ENCODE results near the gene CHST8.

Gene CHST8

DNA sequence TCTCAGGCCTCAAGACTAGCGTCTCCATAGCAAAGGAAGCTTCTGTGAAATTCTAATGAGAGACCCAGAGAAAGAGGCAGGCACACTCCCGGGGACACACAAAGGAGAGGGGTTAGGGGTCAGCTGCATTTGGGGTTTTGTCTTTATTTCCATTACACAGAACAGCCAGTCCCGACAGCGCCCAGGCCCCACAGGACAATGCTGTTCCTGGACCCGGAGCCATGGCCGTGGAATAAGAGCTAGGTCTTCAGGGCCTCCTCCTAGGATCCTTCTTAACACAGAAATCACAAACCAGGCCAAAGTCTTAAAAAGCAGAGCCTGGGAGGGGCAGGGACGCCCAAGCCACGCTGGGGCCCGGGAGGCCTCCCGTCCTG lies 197.7 kb downstream of the CHST8 start:
- H3K9me3 ChIP-seq (ENCODE audit: insufficient read depth, low read length): no peaks in the 10 kb centered on the region
- H2AFZ ChIP-seq (ENCODE audit: low read depth, low read length, severe bottlenecking): no peak overlapping the region
- no peaks in the 10 kb centered on the region for H4K20me1 ChIP-seq (ENCODE audit: low read depth, low read length)
- H3K9me2 ChIP-seq (replicated peaks; ENCODE audit: insufficient read depth, low read length): no peaks in the 10 kb centered on the region
- no peaks in the 10 kb centered on the region for H3F3A ChIP-seq (ENCODE audit: insufficient read depth)
- no peak overlapping the region for H3K27ac ChIP-seq (ENCODE audit: low read depth, low read length)
- no peaks in the 10 kb centered on the region for H3K36me3 ChIP-seq (ENCODE audit: low read length)
- H3K4me3 ChIP-seq (ENCODE audit: insufficient read depth, low read length, poor library complexity, severe bottlenecking): no peak overlapping the region
- no peaks in the 10 kb centered on the region for H3K27me3 ChIP-seq (ENCODE audit: low read length)
- TF ChIP-seq, protein P1, sequence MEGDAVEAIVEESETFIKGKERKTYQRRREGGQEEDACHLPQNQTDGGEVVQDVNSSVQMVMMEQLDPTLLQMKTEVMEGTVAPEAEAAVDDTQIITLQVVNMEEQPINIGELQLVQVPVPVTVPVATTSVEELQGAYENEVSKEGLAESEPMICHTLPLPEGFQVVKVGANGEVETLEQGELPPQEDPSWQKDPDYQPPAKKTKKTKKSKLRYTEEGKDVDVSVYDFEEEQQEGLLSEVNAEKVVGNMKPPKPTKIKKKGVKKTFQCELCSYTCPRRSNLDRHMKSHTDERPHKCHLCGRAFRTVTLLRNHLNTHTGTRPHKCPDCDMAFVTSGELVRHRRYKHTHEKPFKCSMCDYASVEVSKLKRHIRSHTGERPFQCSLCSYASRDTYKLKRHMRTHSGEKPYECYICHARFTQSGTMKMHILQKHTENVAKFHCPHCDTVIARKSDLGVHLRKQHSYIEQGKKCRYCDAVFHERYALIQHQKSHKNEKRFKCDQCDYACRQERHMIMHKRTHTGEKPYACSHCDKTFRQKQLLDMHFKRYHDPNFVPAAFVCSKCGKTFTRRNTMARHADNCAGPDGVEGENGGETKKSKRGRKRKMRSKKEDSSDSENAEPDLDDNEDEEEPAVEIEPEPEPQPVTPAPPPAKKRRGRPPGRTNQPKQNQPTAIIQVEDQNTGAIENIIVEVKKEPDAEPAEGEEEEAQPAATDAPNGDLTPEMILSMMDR (IDR thresholded peaks at IDR 0.05; ENCODE audit: insufficient read depth, low read length, poor library complexity, severe bottlenecking): no peak
- no peak for TF ChIP-seq EZH2phosphoT487 (conservative IDR thresholded peaks at IDR 0.05; ENCODE audit: low read length)
- H3K79me2 ChIP-seq (ENCODE audit: insufficient read depth, low read length): no peaks in the 10 kb centered on the region
- H3K4me2 ChIP-seq (ENCODE audit: low read depth, low read length, poor library complexity, severe bottlenecking): no peak overlapping the region
- no peak overlapping the region for H3K9ac ChIP-seq (ENCODE audit: low read length)

- no peaks in the 10 kb centered on the region for H3K27me3 ChIP-seq (ENCODE audit: low read length)
- H2AFZ ChIP-seq (ENCODE audit: low read depth, low read length, severe bottlenecking): no peak overlapping the region
- H4K20me1 ChIP-seq (ENCODE audit: low read depth, low read length): no peaks in the 10 kb centered on the region
- no peaks in the 10 kb centered on the region for H3K36me3 ChIP-seq (ENCODE audit: low read length)
- no peak overlapping the region for H3K4me2 ChIP-seq (ENCODE audit: low read depth, low read length, poor library complexity, severe bottlenecking)
- no peaks in the 10 kb centered on the region for H3K79me2 ChIP-seq (ENCODE audit: insufficient read depth, low read length)
- no peaks in the 10 kb centered on the region for H3K9me2 ChIP-seq (replicated peaks; ENCODE audit: insufficient read depth, low read length)
- H3K27ac ChIP-seq (ENCODE audit: low read depth, low read length): no peak overlapping the region
- H3K4me3 ChIP-seq (ENCODE audit: insufficient read depth, low read length, poor library complexity, severe bottlenecking): no peak overlapping the region
- H3K9me3 ChIP-seq (ENCODE audit: insufficient read depth, low read length): no peaks in the 10 kb centered on the region
- no peak for TF ChIP-seq EZH2phosphoT487 (conservative IDR thresholded peaks at IDR 0.05; ENCODE audit: low read length)
- TF ChIP-seq, protein P1 (IDR thresholded peaks at IDR 0.05; ENCODE audit: insufficient read depth, low read length, poor library complexity, severe bottlenecking): no peak
- H3K9ac ChIP-seq (ENCODE audit: low read length): no peak overlapping the region
- H3F3A ChIP-seq (ENCODE audit: insufficient read depth): no peaks in the 10 kb centered on the region
These were observed 198.4 kb downstream of the CHST8 start for GRCh38 chr19:33819880-33820781.

- no peaks in the 10 kb centered on the region for H4K20me1 ChIP-seq (ENCODE audit: low read depth, low read length)
- H3F3A ChIP-seq (ENCODE audit: insufficient read depth): no peaks in the 10 kb centered on the region
- no peak overlapping the region for H3K4me3 ChIP-seq (ENCODE audit: insufficient read depth, low read length, poor library complexity, severe bottlenecking)
- no peaks in the 10 kb centered on the region for H3K27me3 ChIP-seq (ENCODE audit: low read length)
- no peak overlapping the region for H3K4me2 ChIP-seq (ENCODE audit: low read depth, low read length, poor library complexity, severe bottlenecking)
- H3K9me3 ChIP-seq (ENCODE audit: insufficient read depth, low read length): no peaks in the 10 kb centered on the region
- H3K9ac ChIP-seq (ENCODE audit: low read length): no peak overlapping the region
- H3K27ac ChIP-seq (ENCODE audit: low read depth, low read length): no peak overlapping the region
- no peak for TF ChIP-seq EZH2phosphoT487 (conservative IDR thresholded peaks at IDR 0.05; ENCODE audit: low read length)
- TF ChIP-seq, protein P1 (IDR thresholded peaks at IDR 0.05; ENCODE audit: insufficient read depth, low read length, poor library complexity, severe bottlenecking): no peak
- no peak overlapping the region for H2AFZ ChIP-seq (ENCODE audit: low read depth, low read length, severe bottlenecking)
- H3K36me3 ChIP-seq (ENCODE audit: low read length): no peaks in the 10 kb centered on the region
- no peaks in the 10 kb centered on the region for H3K79me2 ChIP-seq (ENCODE audit: insufficient read depth, low read length)
- no peaks in the 10 kb centered on the region for H3K9me2 ChIP-seq (replicated peaks; ENCODE audit: insufficient read depth, low read length)
These were observed 200.1 kb downstream of the CHST8 start for GRCh38 chr19:33821871-33822270.
